A549 (cell line): Measurements from ENCODE around the gene RXFP1.

ENCODE experiments used
- CHD2 ChIP-seq: fragments of 150-350 bp; IDR thresholded peaks from 2 replicates; pipeline ENCODE4 v1.6.1; 2014; ENCODE audit warnings: low read length; ENCODE audit not compliant: partially characterized antibody
- EHMT2 ChIP-seq: fragments of 200-600 bp; sonication (generic); IDR thresholded peaks from 2 replicates; pipeline ENCODE4 v1.6.1; 2016; ENCODE audit warnings: antibody characterized with exemption, low read depth, mild to moderate bottlenecking, moderate library complexity
- EP300 ChIP-seq, 2 experiments: fragments of >200 bp; sonication (Bioruptor Twin); formaldehyde crosslinking; IDR thresholded peaks; 2 replicates in 1 of 2; 3 replicates in 1 of 2; pipeline ENCODE4 v1.6.1; 2016 to 2017
- JUNB ChIP-seq: fragments of >200 bp; sonication (Bioruptor Twin); formaldehyde crosslinking; IDR thresholded peaks from 2 replicates; pipeline ENCODE4 v1.6.1; 2016
- RAD21 ChIP-seq, 2 experiments: fragments of >200 bp in 1 of 2; sonication (Bioruptor Twin) in 1 of 2; formaldehyde crosslinking in 1 of 2; IDR thresholded peaks in 1 of 2; conservative IDR thresholded peaks in 1 of 2; 2 replicates in 1 of 2; 3 replicates in 1 of 2; pipeline ENCODE4 v1.6.1; 2012 to 2018; ENCODE audit warnings: inconsistent platforms in 1 of 2
- RARB ChIP-seq: fragments of 250-450 bp; sonication (Bioruptor Pico); IDR thresholded peaks from 2 replicates; pipeline ENCODE4 v1.8.0; 2021; ENCODE audit warnings: mild to moderate bottlenecking, moderate library complexity
- RNF2 ChIP-seq: fragments of 200-600 bp; sonication (generic); IDR thresholded peaks from 2 replicates; pipeline ENCODE4 v1.6.1; 2016; ENCODE audit warnings: low read depth, mild to moderate bottlenecking, antibody characterized with exemption, moderate library complexity, borderline replicate concordance
- TP53 ChIP-seq: fragments of 250-450 bp; sonication (Bioruptor Pico); IDR thresholded peaks from 2 replicates; pipeline ENCODE4 v1.5.0; 2021; ENCODE audit warnings: mild to moderate bottlenecking, moderate library complexity
- TF ChIP-seq, protein P1 (sequence below): fragments of >200 bp; sonication (Bioruptor Twin); formaldehyde crosslinking; IDR thresholded peaks from 3 replicates; pipeline ENCODE4 v1.5.1; 2016
- TF ChIP-seq, protein P2 (sequence below): IDR thresholded peaks from 2 replicates; pipeline ENCODE4 v1.6.1; 2012

DNA sequence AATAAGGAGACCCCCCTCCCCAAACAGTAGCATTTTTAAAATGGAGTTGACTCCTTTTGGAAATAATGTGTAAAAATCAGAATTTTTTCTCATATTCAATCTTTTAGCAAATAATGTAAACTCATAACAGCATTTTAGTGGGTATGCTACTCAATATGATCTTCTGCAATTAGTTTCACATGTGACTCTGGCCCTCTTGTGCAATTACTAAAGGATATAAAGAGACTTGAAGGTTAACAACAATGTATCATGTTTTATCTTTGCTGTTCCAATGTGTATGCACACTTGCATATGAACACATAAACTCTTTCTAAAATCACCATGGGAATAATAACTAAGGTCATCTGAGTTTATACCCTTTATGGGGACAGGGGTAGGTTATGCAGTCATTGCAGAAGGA, 39.9 kb upstream of the RXFP1 start:
- TF ChIP-seq, protein P1, sequence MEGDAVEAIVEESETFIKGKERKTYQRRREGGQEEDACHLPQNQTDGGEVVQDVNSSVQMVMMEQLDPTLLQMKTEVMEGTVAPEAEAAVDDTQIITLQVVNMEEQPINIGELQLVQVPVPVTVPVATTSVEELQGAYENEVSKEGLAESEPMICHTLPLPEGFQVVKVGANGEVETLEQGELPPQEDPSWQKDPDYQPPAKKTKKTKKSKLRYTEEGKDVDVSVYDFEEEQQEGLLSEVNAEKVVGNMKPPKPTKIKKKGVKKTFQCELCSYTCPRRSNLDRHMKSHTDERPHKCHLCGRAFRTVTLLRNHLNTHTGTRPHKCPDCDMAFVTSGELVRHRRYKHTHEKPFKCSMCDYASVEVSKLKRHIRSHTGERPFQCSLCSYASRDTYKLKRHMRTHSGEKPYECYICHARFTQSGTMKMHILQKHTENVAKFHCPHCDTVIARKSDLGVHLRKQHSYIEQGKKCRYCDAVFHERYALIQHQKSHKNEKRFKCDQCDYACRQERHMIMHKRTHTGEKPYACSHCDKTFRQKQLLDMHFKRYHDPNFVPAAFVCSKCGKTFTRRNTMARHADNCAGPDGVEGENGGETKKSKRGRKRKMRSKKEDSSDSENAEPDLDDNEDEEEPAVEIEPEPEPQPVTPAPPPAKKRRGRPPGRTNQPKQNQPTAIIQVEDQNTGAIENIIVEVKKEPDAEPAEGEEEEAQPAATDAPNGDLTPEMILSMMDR: no peak
- TF ChIP-seq EP300 (IDR thresholded peaks at IDR 0.05) (no peak), EHMT2 (no peak), RAD21 (conservative IDR thresholded peaks at IDR 0.05 in 1 of 2, IDR thresholded peaks at IDR 0.05 in 1 of 2) (no peak), RARB (CRISPR knock-in tag) (no peak), JUNB (no peak), RNF2 (no peak), CHD2 (no peak), TP53 (no peak)
- TF ChIP-seq, protein P2, sequence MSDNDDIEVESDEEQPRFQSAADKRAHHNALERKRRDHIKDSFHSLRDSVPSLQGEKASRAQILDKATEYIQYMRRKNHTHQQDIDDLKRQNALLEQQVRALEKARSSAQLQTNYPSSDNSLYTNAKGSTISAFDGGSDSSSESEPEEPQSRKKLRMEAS: no peak
